ENCODE data around the gene CNGB1. TPM values are rescaled to one million over a fixed set of nuclear protein-coding genes. Genes with fewer than 3 reads are reported as not detected.

The CNGB1 gene
- total and polyA plus RNA-seq, 12 donors = not detected

DNA sequence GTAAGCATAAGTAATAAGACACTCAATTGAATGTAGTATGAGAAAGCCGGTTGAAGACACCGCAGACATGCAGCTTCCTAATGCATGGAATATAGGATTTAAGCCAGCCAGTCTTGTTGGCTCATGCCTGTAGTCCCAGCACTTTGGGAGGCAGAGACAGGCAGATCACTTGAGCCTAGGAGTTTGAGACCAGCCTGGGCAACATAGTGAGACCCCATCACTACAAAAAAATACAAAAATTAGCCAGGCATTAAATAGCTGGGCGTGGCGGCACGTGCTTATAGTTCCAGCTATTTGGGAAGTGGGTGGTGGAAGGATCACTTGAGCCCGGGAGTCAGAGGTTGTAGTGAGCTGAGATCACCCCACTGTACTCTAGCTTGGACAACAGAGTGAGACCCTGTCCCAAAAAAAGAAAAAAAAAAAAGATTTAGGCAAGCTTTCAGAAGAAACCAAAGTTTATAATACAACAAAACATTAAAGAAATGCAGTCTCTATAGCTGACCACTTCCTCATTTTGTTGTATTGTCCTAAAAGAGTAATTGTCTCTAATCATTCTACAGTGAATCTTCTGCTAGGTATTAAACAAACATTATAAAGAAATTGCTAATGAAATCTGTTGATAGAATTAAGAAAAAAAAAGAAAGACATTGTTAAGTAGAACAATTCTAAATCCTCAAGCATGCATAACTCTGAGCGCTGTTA is 100.0 kb downstream of the CNGB1 start:
- peaks cover 0 to 14% (median 0%) of the 10 kb centered on the region in 9 donors for H3K4me1 ChIP-seq
- H3K27ac ChIP-seq = no peak overlapping the region
- intact Hi-C loops (cut with DNase I) = loop anchor here in 1 of 10 donors (10.0 kb wide), 1 partner anchor 286 kb away; no protein-coding TSS in a partner anchor
- no peaks in the 10 kb centered on the region for H3K9me3 ChIP-seq
- ATAC-seq = no peak
- TF ChIP-seq, protein P1, sequence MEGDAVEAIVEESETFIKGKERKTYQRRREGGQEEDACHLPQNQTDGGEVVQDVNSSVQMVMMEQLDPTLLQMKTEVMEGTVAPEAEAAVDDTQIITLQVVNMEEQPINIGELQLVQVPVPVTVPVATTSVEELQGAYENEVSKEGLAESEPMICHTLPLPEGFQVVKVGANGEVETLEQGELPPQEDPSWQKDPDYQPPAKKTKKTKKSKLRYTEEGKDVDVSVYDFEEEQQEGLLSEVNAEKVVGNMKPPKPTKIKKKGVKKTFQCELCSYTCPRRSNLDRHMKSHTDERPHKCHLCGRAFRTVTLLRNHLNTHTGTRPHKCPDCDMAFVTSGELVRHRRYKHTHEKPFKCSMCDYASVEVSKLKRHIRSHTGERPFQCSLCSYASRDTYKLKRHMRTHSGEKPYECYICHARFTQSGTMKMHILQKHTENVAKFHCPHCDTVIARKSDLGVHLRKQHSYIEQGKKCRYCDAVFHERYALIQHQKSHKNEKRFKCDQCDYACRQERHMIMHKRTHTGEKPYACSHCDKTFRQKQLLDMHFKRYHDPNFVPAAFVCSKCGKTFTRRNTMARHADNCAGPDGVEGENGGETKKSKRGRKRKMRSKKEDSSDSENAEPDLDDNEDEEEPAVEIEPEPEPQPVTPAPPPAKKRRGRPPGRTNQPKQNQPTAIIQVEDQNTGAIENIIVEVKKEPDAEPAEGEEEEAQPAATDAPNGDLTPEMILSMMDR (IDR thresholded peaks at IDR 0.05) = no peak
- no peak overlapping the region for H3K4me3 ChIP-seq
- 82 to 86% methylated on average over 7 of the region's 7 CpGs for WGBS, 2 donors
- H3K36me3 ChIP-seq = no peaks in the 10 kb centered on the region
- peaks cover 0 to 23% (median 16%) of the 10 kb centered on the region in 7 donors for H3K27me3 ChIP-seq
- DNase-seq = no peak

DNA sequence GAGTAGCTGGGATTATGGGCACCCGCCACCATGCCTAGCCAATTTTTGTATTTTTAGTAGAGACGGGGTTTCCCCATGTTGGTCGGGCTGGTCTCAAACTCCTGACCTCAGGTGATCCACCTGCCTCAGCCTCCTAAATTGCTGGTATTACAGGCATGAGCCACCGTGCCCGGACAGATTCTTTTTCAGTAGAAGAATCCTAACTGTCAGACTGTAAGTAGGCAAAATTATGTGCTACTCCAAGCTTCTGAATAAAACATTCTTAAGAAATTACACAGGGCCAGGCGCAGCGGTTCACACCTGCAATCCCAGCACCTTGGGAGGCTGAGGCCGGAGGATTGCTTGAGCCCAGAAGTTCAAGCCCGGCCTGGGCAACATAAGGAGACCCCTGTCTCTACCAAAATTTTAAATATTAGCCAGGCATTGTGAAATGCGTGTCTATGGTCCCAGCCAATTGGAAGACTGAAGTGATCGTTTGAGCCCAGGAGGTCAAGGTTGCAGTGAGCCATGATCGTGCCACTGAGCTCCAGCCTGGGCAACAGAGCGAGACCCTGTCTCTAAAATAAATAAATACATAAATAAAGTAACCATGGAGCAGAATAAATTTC is 101.9 kb downstream of the CNGB1 start:
- Histone ChIP-seq H3K9me3 (no peaks in the 10 kb centered on the region), H3K27ac (no peak overlapping the region), H3K36me3 (no peaks in the 10 kb centered on the region), H3K4me3 (no peak overlapping the region), H3K4me1 (peaks cover 0 to 14% (median 0%) of the 10 kb centered on the region in 9 donors), H3K27me3 (peaks cover 0 to 21% (median 13%) of the 10 kb centered on the region in 7 donors)
- DNase-seq (no peak), ATAC-seq (no peak)
- intact Hi-C loops (cut with DNase I) = loop anchor here in 7 of 10 donors (10.0 kb wide), 4 partner anchors 74 to 294 kb away; no protein-coding TSS in a partner anchor
- TF ChIP-seq, protein P1 (IDR thresholded peaks at IDR 0.05) = no peak
- WGBS, 2 donors = 93% methylated on average over 13 of the region's 13 CpGs

DNA sequence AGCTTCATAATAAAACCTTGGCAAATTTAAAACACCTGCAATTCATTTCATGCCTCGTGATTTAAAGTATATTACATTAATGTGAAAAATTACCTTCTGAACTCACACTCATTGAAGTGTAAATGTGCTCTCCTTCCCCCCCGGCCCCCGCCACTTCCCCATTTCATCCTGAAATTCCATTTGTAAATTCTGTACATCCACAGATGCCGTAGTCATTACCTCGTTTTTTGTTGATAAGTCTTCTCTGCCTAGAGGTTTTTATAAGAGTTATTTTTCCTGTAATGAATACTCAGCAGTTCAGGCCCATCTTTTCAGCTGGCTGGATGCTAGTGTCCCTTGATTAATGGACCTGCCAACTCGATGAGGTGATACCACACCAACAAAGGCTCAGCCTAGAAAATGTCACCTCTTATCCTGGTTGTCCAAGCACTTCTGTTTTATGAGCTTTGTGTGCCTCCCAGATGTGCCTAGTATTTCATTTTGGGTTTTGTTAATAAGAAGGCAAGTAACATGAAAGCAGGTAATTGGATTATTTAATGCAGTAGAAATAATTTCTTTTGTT is 103.8 kb downstream of the CNGB1 start:
- DNase-seq (no peak), ATAC-seq (no peak)
- intact Hi-C loops (cut with DNase I) = loop anchor here in 7 of 10 donors (10.0 kb wide), 4 partner anchors 72 to 292 kb away; no protein-coding TSS in a partner anchor
- no peak overlapping the region for H3K4me3 ChIP-seq
- WGBS, 2 donors = 49 to 59% methylated on average over 6 of the region's 6 CpGs
- TF ChIP-seq, protein P1 (IDR thresholded peaks at IDR 0.05) = no peak
- peaks cover 0 to 2% (median 0%) of the 10 kb centered on the region in 7 donors for H3K27me3 ChIP-seq
- no peak overlapping the region for H3K27ac ChIP-seq
- no peaks in the 10 kb centered on the region for H3K9me3 ChIP-seq
- H3K36me3 ChIP-seq = no peaks in the 10 kb centered on the region
- peaks cover 0 to 27% (median 8%) of the 10 kb centered on the region in 9 donors for H3K4me1 ChIP-seq

DNA sequence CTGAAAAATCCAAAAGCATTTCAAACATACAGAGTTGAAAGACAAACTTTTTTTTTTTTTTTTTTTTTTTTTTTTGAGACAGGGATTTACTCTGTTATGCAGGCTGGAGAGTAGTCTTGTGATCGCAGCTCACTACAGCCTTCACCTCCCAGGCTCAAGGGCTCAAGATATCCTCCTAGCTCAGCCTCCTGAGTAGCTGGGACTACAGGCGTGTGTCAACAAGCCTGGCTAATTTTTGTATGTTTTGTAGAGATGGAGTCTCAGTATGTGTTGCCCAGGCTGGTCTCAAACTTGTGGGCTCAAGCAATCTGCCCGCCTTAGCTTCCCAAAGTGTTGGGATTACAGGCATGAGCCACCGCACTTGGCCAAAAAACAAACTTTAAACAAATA is 104.4 kb downstream of the CNGB1 start:
- 84 to 91% methylated on average over 4 of the region's 4 CpGs for WGBS, 2 donors
- H3K9me3 ChIP-seq = no peaks in the 10 kb centered on the region
- no peak overlapping the region for H3K4me3 ChIP-seq
- intact Hi-C loops (cut with DNase I) = loop anchor here in 7 of 10 donors (10.0 kb wide), 4 partner anchors 72 to 292 kb away; no protein-coding TSS in a partner anchor
- H3K27ac ChIP-seq = no peak overlapping the region
- ATAC-seq (no peak), DNase-seq (no peak)
- H3K36me3 ChIP-seq = no peaks in the 10 kb centered on the region
- peaks cover 0 to 22% (median 8%) of the 10 kb centered on the region in 9 donors for H3K4me1 ChIP-seq
- TF ChIP-seq, protein P1 (IDR thresholded peaks at IDR 0.05) = no peak
- no peaks in the 10 kb centered on the region for H3K27me3 ChIP-seq

All from heart right ventricle (tissue), 16 donors.